Adrenal gland (tissue), 5 donors: ENCODE data around the gene ST6GALNAC6.

Experiments used
- POLR2A ChIP-seq, 2 donors: fragments of 450-650 bp; IDR thresholded peaks; one replicate each; pipeline ENCODE4 v1.6.1; 2017; ENCODE audit warnings: antibody characterized with exemption in 2 of 2, mild to moderate bottlenecking in 2 of 2, moderate library complexity in 1 of 2
- TF ChIP-seq, protein P1 (sequence below), 6 experiments: fragments of 450-650 bp in 4 of 6; fragments of 200-600 bp in 2 of 6; sonication (generic) in 1 of 6; IDR thresholded peaks; 1 replicate in 5 of 6; 2 replicates in 1 of 6; pipeline versions ENCODE4 v1.5.1 to v1.8.0; 2016 to 2021; ENCODE audit warnings: antibody characterized with exemption in 6 of 6, mild to moderate bottlenecking in 2 of 6, moderate library complexity in 1 of 6
- donor health status: DM: no; HTN: no; CAD: no.

DNA sequence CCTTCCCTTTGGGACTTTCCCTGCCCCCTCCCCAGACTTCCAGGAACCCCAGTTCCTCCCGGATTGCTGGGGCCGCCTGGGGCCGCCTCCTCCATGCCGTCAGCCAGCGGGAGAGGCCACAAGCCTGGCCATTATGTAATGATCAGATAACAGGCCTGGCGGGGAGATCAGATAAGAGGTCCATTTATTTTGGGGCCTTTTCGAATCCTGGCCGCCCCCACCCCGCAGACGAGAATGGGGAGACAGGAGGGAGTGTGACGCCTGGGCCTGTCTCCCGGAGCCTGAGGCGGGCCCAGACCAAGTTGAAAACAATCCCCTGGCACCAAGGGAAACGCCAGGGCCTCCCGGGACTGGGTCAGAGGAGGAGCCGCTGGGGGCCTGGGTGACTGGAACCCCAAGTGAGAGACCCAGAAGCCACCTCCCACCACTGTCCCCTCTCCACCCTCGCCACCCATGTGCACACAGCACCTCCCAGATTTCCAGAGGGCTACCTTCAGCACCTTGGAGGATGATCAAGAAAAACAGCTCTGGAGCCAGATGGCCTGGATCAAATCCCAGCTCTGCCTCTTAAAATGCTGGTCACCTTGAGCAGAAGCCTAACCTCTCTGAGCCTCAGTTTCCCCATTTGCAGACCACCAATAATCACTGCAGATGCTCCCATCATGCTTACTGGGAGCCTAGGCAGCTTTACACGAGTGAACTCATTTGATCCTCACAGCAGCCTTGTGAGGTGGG is 52.8 kb downstream of the ST6GALNAC6 start:
- TF ChIP-seq, protein P1, sequence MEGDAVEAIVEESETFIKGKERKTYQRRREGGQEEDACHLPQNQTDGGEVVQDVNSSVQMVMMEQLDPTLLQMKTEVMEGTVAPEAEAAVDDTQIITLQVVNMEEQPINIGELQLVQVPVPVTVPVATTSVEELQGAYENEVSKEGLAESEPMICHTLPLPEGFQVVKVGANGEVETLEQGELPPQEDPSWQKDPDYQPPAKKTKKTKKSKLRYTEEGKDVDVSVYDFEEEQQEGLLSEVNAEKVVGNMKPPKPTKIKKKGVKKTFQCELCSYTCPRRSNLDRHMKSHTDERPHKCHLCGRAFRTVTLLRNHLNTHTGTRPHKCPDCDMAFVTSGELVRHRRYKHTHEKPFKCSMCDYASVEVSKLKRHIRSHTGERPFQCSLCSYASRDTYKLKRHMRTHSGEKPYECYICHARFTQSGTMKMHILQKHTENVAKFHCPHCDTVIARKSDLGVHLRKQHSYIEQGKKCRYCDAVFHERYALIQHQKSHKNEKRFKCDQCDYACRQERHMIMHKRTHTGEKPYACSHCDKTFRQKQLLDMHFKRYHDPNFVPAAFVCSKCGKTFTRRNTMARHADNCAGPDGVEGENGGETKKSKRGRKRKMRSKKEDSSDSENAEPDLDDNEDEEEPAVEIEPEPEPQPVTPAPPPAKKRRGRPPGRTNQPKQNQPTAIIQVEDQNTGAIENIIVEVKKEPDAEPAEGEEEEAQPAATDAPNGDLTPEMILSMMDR (IDR thresholded peaks at IDR 0.05), result no peak
- TF ChIP-seq POLR2A (IDR thresholded peaks at IDR 0.05), result no peak
